K562 (cell line): ENCODE data around the gene CAMK1D. TPM values are rescaled to one million over a fixed set of nuclear protein-coding genes. Genes with fewer than 3 reads are reported as not detected.

ENCODE experiments used
- BHLHE40 ChIP-seq: IDR thresholded peaks from 2 replicates; pipeline ENCODE4 v1.6.1; 2011; ENCODE audit warnings: low read length, improper control_type of control experiment
- CCNT2 ChIP-seq: IDR thresholded peaks from 2 replicates; pipeline ENCODE4 v1.6.1; 2011; ENCODE audit warnings: borderline replicate concordance, low read depth, mild to moderate bottlenecking, moderate library complexity, mixed read lengths, low read length; ENCODE audit not compliant: insufficient read length; ENCODE audit errors: extremely low read depth
- CHD2 ChIP-seq: IDR thresholded peaks from 2 replicates; pipeline ENCODE4 v1.6.1; 2011; ENCODE audit warnings: low read depth, low read length
- DACH1 ChIP-seq: fragments of 450-650 bp; IDR thresholded peaks from 2 replicates; pipeline ENCODE4 v1.6.1; 2018; ENCODE audit not compliant: partially characterized antibody
- ERF ChIP-seq: fragments of 450-650 bp; formaldehyde crosslinking; IDR thresholded peaks from 2 replicates; pipeline ENCODE4 v1.4.0; 2020; ENCODE audit warnings: mild to moderate bottlenecking, mixed read lengths
- ETV1 ChIP-seq: fragments of 450-650 bp; conservative IDR thresholded peaks from 2 replicates; pipeline ENCODE4 v1.6.1; 2016; ENCODE audit warnings: missing genetic modification characterization, control low read depth, low read depth, missing compliant biosample characterization
- FOS ChIP-seq: IDR thresholded peaks from 3 replicates; pipeline ENCODE4 v1.6.1; 2011; ENCODE audit not compliant: insufficient read length; ENCODE audit errors: extremely low read depth
- FOSL1 ChIP-seq: fragments of 200-800 bp; sonication (Bioruptor generic); conservative IDR thresholded peaks from 2 replicates; pipeline ENCODE4 v1.6.1; 2016; ENCODE audit warnings: missing genetic modification characterization, missing compliant biosample characterization
- KDM4B ChIP-seq, 2 experiments: fragments of 450-650 bp in 1 of 2; sonication (generic) in 1 of 2; IDR thresholded peaks; 2 replicates each; pipeline ENCODE4 v1.6.1; 2016 to 2017; ENCODE audit warnings: borderline replicate concordance in 2 of 2, antibody characterized with exemption in 1 of 2, low read depth in 1 of 2, mild to moderate bottlenecking in 1 of 2
- KLF10 ChIP-seq: fragments of 250-450 bp; sonication (Bioruptor Pico); IDR thresholded peaks from 2 replicates; pipeline ENCODE4 v1.6.1; 2021; ENCODE audit warnings: matching md5 sums
- MYC ChIP-seq, 2 experiments: fragments of 250-450 bp in 1 of 2; sonication (Bioruptor Pico) in 1 of 2; IDR thresholded peaks; 2 replicates each; pipeline versions ENCODE4 v1.5.1 to v1.6.1; 2012 to 2021; ENCODE audit warnings: low read depth in 2 of 2, borderline replicate concordance in 1 of 2, improper control_type of control experiment in 1 of 2, low read length in 1 of 2, mild to moderate bottlenecking in 1 of 2, moderate library complexity in 1 of 2
- NFIX ChIP-seq: fragments of 250-450 bp; sonication (Bioruptor Pico); IDR thresholded peaks from 2 replicates; pipeline ENCODE4 v1.4.0; 2020; ENCODE audit warnings: low read depth, mild to moderate bottlenecking, moderate library complexity
- RBM14 ChIP-seq: fragments of 200-400 bp; formaldehyde crosslinking; IDR thresholded peaks from 2 replicates; pipeline ENCODE4 v1.6.1; 2018; ENCODE audit warnings: low read depth, mild to moderate bottlenecking, low read length, moderate library complexity, borderline replicate concordance; ENCODE audit not compliant: insufficient read depth
- SIN3A ChIP-seq, 2 experiments: fragments of 150-350 bp in 1 of 2; IDR thresholded peaks; 2 replicates each; pipeline ENCODE4 v1.6.1; 2011 to 2016; ENCODE audit warnings: borderline replicate concordance in 2 of 2, low read depth in 2 of 2, low read length in 2 of 2, mild to moderate bottlenecking in 2 of 2, moderate library complexity in 2 of 2; ENCODE audit not compliant: control insufficient read depth in 1 of 2
- STAT5A ChIP-seq: IDR thresholded peaks from 2 replicates; pipeline ENCODE4 v1.6.1; 2012; ENCODE audit warnings: low read length, inconsistent platforms, borderline replicate concordance
- TAF9B ChIP-seq: fragments of 450-650 bp; IDR thresholded peaks from 2 replicates; pipeline ENCODE4 v1.6.1; 2018; ENCODE audit warnings: mild to moderate bottlenecking; ENCODE audit not compliant: partially characterized antibody
- TCFL5 ChIP-seq: fragments of 250-450 bp; sonication (Bioruptor Pico); conservative IDR thresholded peaks from 2 replicates; pipeline ENCODE4 v1.6.1; 2021; ENCODE audit warnings: mild to moderate bottlenecking, moderate library complexity, matching md5 sums
- polyA plus RNA-seq, 8 experiments: library from polyadenylated mRNA; depleted of rRNA in 4 of 8; stranded (reverse) in 5 of 8; unstranded in 3 of 8; fragments of >200 nt; fragmentation: Nextera tagmentation in 2 of 8; fragmentation: Illumina TruSeq in 1 of 8; extraction: Ambion mirVana in 2 of 8; extraction: Trizol in 1 of 8; gene quantifications; 2 replicates each; pipeline versions ENCODE4 v1.2.1 to v1.2.3, GENCODE V29; 2011 to 2014; ENCODE audit warnings: inconsistent platforms in 1 of 8, missing spikeins in 1 of 8
- total RNA-seq, 7 experiments: library from RNA; depleted of rRNA in 6 of 7; stranded (reverse); fragments of >200 nt in 6 of 7; fragmentation: Illumina TruSeq in 2 of 7; extraction: Trizol in 2 of 7; gene quantifications; 2 replicates each; pipeline versions ENCODE4 v1.2.1 to v1.2.3, GENCODE V29; 2011 to 2021; ENCODE audit warnings: low replicate concordance in 1 of 7
- TF ChIP-seq, protein P1 (sequence below): fragments of 450-650 bp; formaldehyde crosslinking; IDR thresholded peaks from 2 replicates; pipeline ENCODE4 v1.4.0; 2020; ENCODE audit warnings: mild to moderate bottlenecking, moderate library complexity
- TF ChIP-seq, protein P2 (sequence below): IDR thresholded peaks from 3 replicates; pipeline ENCODE4 v1.6.1; 2011; ENCODE audit warnings: borderline replicate concordance, mild to moderate bottlenecking, moderate library complexity; ENCODE audit not compliant: insufficient read length; ENCODE audit errors: extremely low read depth
- TF ChIP-seq, protein P3 (sequence below): fragments of 250-450 bp; sonication (Bioruptor Pico); IDR thresholded peaks from 2 replicates; pipeline ENCODE4 v1.8.0; 2022; ENCODE audit warnings: inconsistent platforms, mild to moderate bottlenecking, moderate library complexity, borderline replicate concordance
- TF ChIP-seq, protein P4 (sequence below): IDR thresholded peaks from 2 replicates; pipeline ENCODE4 v1.6.1; 2012; ENCODE audit warnings: low read depth, low read length, improper control_type of control experiment, borderline replicate concordance

The CAMK1D gene
- total and polyA plus RNA-seq, 9 of the 15 experiments (the other 6 are each of a cell fraction or from before 2014, with no cell fraction given) = 0.12 to 0.24 (median 0.20) TPM; not detected in 5

DNA sequence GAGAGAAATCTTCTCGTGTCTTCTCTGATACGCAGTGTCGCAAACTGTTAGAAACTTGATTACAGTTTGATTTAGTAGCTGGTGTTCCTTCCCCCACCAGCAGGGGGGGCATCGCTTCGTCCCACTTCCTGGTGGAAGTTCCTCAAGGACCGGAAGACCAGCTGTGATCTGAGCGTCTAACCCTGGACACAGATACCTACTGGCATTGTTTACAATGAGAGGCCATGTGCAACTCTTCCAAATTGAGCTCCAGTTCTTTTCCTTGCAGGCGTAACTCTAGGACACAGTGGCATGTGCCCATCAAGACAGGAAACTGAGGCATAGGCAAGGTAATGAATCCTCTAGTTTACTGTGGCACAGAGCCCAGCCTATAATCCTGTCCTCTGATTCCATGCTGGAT is 433.2 kb downstream of the CAMK1D start (continued):
- no peak for TF ChIP-seq TAF9B
- no peak for TF ChIP-seq CCNT2
- no peak for TF ChIP-seq KDM4B (IDR thresholded peaks at IDR 0.05; ENCODE audit: borderline replicate concordance in 2 of 2, low read depth in 1 of 2)
- no peak for TF ChIP-seq FOS
- TF ChIP-seq MYC (IDR thresholded peaks at IDR 0.05; ENCODE audit: low read depth, low read length) = peak; percentile 25; the same call in 1 of the 2 replicates
- TF ChIP-seq MYC (CRISPR knock-in tag; IDR thresholded peaks at IDR 0.05; ENCODE audit: borderline replicate concordance, low read depth) = no peak
- TF ChIP-seq KLF10 = no peak
- TF ChIP-seq, protein P1, sequence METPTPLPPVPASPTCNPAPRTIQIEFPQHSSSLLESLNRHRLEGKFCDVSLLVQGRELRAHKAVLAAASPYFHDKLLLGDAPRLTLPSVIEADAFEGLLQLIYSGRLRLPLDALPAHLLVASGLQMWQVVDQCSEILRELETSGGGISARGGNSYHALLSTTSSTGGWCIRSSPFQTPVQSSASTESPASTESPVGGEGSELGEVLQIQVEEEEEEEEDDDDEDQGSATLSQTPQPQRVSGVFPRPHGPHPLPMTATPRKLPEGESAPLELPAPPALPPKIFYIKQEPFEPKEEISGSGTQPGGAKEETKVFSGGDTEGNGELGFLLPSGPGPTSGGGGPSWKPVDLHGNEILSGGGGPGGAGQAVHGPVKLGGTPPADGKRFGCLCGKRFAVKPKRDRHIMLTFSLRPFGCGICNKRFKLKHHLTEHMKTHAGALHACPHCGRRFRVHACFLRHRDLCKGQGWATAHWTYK (CRISPR knock-in tag) = no peak
- no peak for TF ChIP-seq CHD2
- TF ChIP-seq RBM14 = no peak
- TF ChIP-seq, protein P2, sequence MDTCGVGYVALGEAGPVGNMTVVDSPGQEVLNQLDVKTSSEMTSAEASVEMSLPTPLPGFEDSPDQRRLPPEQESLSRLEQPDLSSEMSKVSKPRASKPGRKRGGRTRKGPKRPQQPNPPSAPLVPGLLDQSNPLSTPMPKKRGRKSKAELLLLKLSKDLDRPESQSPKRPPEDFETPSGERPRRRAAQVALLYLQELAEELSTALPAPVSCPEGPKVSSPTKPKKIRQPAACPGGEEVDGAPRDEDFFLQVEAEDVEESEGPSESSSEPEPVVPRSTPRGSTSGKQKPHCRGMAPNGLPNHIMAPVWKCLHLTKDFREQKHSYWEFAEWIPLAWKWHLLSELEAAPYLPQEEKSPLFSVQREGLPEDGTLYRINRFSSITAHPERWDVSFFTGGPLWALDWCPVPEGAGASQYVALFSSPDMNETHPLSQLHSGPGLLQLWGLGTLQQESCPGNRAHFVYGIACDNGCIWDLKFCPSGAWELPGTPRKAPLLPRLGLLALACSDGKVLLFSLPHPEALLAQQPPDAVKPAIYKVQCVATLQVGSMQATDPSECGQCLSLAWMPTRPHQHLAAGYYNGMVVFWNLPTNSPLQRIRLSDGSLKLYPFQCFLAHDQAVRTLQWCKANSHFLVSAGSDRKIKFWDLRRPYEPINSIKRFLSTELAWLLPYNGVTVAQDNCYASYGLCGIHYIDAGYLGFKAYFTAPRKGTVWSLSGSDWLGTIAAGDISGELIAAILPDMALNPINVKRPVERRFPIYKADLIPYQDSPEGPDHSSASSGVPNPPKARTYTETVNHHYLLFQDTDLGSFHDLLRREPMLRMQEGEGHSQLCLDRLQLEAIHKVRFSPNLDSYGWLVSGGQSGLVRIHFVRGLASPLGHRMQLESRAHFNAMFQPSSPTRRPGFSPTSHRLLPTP = no peak
- TF ChIP-seq FOSL1 = no peak
- TF ChIP-seq NFIX (CRISPR knock-in tag) = no peak
- peak; percentile 81 for TF ChIP-seq ETV1 (tag)
- no peak for TF ChIP-seq TCFL5 (CRISPR knock-in tag)
- TF ChIP-seq, protein P3, sequence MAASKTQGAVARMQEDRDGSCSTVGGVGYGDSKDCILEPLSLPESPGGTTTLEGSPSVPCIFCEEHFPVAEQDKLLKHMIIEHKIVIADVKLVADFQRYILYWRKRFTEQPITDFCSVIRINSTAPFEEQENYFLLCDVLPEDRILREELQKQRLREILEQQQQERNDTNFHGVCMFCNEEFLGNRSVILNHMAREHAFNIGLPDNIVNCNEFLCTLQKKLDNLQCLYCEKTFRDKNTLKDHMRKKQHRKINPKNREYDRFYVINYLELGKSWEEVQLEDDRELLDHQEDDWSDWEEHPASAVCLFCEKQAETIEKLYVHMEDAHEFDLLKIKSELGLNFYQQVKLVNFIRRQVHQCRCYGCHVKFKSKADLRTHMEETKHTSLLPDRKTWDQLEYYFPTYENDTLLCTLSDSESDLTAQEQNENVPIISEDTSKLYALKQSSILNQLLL (CRISPR knock-in tag) = no peak
- TF ChIP-seq SIN3A (IDR thresholded peaks at IDR 0.05; ENCODE audit: borderline replicate concordance in 2 of 2, control insufficient read depth in 1 of 2, low read depth in 2 of 2, low read length in 2 of 2) = no peak
- TF ChIP-seq BHLHE40 = no peak
- TF ChIP-seq DACH1 = no peak
- no peak for TF ChIP-seq STAT5A
- TF ChIP-seq, protein P4, sequence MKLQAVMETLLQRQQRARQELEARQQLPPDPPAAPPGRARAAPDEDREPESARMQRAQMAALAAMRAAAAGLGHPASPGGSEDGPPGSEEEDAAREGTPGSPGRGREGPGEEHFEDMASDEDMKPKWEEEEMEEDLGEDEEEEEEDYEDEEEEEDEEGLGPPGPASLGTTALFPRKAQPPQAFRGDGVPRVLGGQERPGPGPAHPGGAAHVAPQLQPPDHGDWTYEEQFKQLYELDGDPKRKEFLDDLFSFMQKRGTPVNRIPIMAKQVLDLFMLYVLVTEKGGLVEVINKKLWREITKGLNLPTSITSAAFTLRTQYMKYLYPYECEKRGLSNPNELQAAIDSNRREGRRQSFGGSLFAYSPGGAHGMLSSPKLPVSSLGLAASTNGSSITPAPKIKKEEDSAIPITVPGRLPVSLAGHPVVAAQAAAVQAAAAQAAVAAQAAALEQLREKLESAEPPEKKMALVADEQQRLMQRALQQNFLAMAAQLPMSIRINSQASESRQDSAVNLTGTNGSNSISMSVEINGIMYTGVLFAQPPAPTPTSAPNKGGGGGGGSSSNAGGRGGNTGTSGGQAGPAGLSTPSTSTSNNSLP = no peak
- TF ChIP-seq ERF (CRISPR knock-in tag) = no peak
